Upper lobe of right lung (tissue), 1 donor: ENCODE data around the gene SLAIN1. TPM values are rescaled to one million over a fixed set of nuclear protein-coding genes. Genes with fewer than 3 reads are reported as not detected.

Source experiments
- ATAC-seq: fragments of 200-7000 bp; cut with Tn5 transposase; one replicate; pipeline ENCODE4 v1.9.1; 2020; ENCODE audit warnings: mild to moderate bottlenecking, moderate library complexity
- DNase-seq: peaks from one replicate; pipeline ENCODE4 v3.0.0-alpha.2; 2020
- H3K27ac ChIP-seq: fragments of 200-600 bp; one replicate; pipeline ENCODE4 v1.8.0; 2022
- H3K27me3 ChIP-seq: fragments of 200-600 bp; one replicate; pipeline ENCODE4 v1.8.0; 2022; ENCODE audit warnings: mild to moderate bottlenecking
- H3K36me3 ChIP-seq: fragments of 200-600 bp; one replicate; pipeline ENCODE4 v1.8.0; 2022
- H3K4me1 ChIP-seq: fragments of 200-600 bp; one replicate; pipeline ENCODE4 v1.8.0; 2022
- H3K4me3 ChIP-seq: fragments of 200-600 bp; one replicate; pipeline ENCODE4 v1.8.0; 2022; ENCODE audit warnings: mild to moderate bottlenecking
- H3K9me3 ChIP-seq: fragments of 200-600 bp; one replicate; pipeline ENCODE4 v1.8.0; 2022
- intact Hi-C: fragments of 100-400 bp; cut with DNase I; formaldehyde crosslinking; loops from one replicate; pipeline ENCODE4 v1.11.0; 2022
- total RNA-seq: library from RNA; stranded (reverse); fragmentation: NEBNext Ultra II Directional; extraction: Animal tissue kit (Norgen Biotek cat#: 25700); gene quantifications from one replicate; pipeline ENCODE4 v1.2.1, GENCODE V29; 2021
- TF ChIP-seq, protein P1 (sequence below): fragments of 200-600 bp; IDR thresholded peaks from one replicate; pipeline ENCODE4 v1.8.0; 2022; ENCODE audit warnings: antibody characterized with exemption
- donor health status: DM: no; HTN: yes; CAD: no; lungs with severe emphysema.

The SLAIN1 gene
- total RNA-seq, 1 donor from 2014 or later, result 16.4 TPM

DNA sequence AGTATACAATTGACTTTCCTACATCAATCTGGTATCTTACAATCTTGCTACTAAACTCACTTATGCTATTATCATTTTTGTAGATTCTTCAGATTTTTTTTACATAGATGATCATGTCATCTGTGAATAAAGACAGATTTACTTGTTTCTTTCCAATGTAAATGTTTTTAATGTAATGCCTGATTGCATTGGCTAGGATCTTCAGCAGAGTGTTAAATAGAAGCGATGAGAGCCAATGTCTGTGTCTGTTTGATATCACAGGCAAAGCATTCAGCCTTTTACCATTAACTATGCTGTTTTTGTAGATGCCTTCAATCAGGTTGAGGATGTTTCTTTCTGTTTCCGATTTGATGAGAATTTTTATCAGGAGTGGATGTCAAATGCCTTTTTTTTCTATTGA is 19.2 kb downstream of the SLAIN1 start:
- H3K9me3 ChIP-seq, result no peaks in the 10 kb centered on the region
- H3K36me3 ChIP-seq, result peaks cover 2% of the 10 kb centered on the region
- no peaks in the 10 kb centered on the region for H3K27me3 ChIP-seq
- no peak overlapping the region for H3K27ac ChIP-seq
- TF ChIP-seq, protein P1, sequence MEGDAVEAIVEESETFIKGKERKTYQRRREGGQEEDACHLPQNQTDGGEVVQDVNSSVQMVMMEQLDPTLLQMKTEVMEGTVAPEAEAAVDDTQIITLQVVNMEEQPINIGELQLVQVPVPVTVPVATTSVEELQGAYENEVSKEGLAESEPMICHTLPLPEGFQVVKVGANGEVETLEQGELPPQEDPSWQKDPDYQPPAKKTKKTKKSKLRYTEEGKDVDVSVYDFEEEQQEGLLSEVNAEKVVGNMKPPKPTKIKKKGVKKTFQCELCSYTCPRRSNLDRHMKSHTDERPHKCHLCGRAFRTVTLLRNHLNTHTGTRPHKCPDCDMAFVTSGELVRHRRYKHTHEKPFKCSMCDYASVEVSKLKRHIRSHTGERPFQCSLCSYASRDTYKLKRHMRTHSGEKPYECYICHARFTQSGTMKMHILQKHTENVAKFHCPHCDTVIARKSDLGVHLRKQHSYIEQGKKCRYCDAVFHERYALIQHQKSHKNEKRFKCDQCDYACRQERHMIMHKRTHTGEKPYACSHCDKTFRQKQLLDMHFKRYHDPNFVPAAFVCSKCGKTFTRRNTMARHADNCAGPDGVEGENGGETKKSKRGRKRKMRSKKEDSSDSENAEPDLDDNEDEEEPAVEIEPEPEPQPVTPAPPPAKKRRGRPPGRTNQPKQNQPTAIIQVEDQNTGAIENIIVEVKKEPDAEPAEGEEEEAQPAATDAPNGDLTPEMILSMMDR, result no peak
- intact Hi-C loops, result no loop called here
- no peak overlapping the region for H3K4me3 ChIP-seq
- H3K4me1 ChIP-seq, result no peaks in the 10 kb centered on the region
- DNase-seq, result no peak
- ATAC-seq, result no peak

DNA sequence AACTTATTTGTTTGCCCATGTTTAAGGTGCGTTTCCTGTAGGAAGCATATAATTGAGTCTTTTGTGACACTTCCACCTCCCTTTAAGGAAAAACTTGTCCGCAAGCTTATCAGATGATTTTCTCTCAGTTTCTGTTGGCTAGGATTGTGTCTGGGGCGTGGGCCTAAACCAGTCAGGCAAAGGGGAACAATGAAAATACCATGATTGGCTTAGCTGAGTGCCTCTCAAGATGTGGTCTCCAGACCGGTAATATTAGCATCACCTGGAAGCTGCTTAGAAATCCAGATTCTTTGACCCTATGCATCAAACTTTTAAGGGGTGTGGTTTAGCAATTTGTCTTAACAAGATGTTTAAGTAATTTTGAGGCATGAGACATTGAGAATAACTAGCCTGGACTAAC is 20.0 kb downstream of the SLAIN1 start:
- TF ChIP-seq, protein P1, result no peak
- H3K27ac ChIP-seq, result no peak overlapping the region
- no peak overlapping the region for H3K4me3 ChIP-seq
- DNase-seq (no peak), ATAC-seq (no peak)
- no peaks in the 10 kb centered on the region for H3K9me3 ChIP-seq
- intact Hi-C loops, result no loop called here
- H3K27me3 ChIP-seq, result no peaks in the 10 kb centered on the region
- peaks cover 5% of the 10 kb centered on the region for H3K36me3 ChIP-seq
- no peaks in the 10 kb centered on the region for H3K4me1 ChIP-seq

DNA sequence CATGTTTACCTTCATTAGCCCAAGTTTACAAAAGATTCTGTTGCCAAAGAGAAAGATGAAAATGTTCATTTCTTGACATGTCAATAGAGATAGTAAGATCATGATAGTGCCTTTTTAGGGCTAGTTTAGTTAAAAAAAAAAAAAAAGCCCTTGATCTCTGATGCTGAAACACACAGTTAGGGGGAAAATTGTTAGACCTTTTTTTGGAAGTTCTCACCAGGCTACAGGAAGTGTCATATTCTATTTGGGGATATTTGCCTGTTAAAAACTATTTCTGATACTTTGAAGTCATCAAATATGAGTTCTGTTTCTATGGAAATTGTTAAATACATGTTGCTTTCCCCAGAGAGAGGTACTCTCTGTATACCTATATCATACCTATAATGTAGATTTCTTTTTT is 21.6 kb downstream of the SLAIN1 start:
- H3K4me3 ChIP-seq, result no peak overlapping the region
- TF ChIP-seq, protein P1, result no peak
- DNase-seq, result no peak
- no peak for ATAC-seq
- no peaks in the 10 kb centered on the region for H3K4me1 ChIP-seq
- no peaks in the 10 kb centered on the region for H3K27me3 ChIP-seq
- peaks cover 5% of the 10 kb centered on the region for H3K36me3 ChIP-seq
- intact Hi-C loops, result no loop called here
- H3K27ac ChIP-seq, result no peak overlapping the region
- no peaks in the 10 kb centered on the region for H3K9me3 ChIP-seq

DNA sequence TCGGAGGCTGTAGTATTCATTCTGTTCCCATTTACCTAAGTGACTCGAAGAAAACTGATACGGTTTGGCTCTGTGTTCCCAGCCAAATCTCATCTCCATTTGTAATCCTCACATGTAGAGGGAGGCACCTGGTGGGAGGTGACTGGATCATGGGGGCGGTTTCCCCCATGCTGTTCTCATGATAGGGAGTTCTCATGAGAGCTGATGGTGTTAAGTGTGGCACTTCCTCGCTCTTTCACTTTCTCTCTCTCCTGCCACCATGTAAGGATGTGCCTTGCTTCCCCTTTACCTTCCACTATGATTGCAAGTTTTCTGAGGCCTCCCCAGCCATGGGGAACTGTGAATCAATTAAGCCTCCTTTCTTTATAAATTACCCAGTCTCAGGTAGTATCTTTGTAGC is 23.5 kb downstream of the SLAIN1 start:
- H3K4me3 ChIP-seq, result no peak overlapping the region
- TF ChIP-seq, protein P1, result no peak
- intact Hi-C loops, result no loop called here
- no peaks in the 10 kb centered on the region for H3K27me3 ChIP-seq
- H3K4me1 ChIP-seq, result no peaks in the 10 kb centered on the region
- DNase-seq, result no peak
- H3K27ac ChIP-seq, result no peak overlapping the region
- no peak for ATAC-seq
- peaks cover 5% of the 10 kb centered on the region for H3K36me3 ChIP-seq
- no peaks in the 10 kb centered on the region for H3K9me3 ChIP-seq

DNA sequence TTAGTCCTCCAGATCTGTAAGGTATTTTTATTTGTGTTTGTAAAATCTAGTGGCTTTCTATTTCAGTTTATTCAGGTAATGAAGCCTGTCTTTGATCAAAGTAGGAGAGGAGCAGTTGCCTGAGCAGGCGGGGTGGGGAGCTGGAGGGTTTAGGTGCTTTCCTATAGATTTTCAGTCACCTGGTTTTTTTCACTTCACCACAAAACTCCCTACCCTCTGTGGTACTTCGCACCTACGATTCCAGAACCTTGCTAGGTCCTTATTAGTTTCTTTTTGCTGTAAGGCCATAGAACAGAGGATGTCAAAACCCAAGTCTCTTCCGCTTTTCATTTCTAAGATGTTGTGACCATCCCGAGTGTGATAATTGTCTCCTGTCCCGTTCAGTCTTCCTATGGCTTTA is 26.6 kb downstream of the SLAIN1 start:
- H3K9me3 ChIP-seq, result no peaks in the 10 kb centered on the region
- H3K4me3 ChIP-seq, result no peak overlapping the region
- TF ChIP-seq, protein P1, result no peak
- H3K36me3 ChIP-seq, result peaks cover 5% of the 10 kb centered on the region
- DNase-seq, result no peak
- no peaks in the 10 kb centered on the region for H3K27me3 ChIP-seq
- intact Hi-C loops, result no loop called here
- H3K4me1 ChIP-seq, result no peaks in the 10 kb centered on the region
- H3K27ac ChIP-seq, result no peak overlapping the region
- ATAC-seq, result no peak

DNA sequence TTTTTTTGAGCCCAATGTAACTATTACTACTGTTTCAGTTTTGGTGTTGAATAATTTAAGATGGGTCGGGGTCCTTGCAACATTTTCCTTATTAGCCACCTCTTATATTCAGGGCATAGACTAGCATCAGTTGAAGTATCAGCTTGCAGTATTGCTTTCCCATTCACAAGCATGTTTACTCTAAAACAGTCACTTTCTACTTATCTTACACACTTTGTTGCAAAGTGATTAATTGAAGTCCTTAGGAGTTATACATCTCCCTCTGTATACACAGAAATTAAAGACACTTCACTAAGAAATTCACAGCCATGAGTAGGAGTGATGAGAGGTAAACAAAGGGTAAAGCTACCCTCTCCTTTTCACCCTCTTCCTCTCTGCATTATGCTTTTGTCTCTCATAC is 27.6 kb downstream of the SLAIN1 start:
- intact Hi-C loops, result no loop called here
- H3K36me3 ChIP-seq, result peaks cover 5% of the 10 kb centered on the region
- no peaks in the 10 kb centered on the region for H3K4me1 ChIP-seq
- TF ChIP-seq, protein P1, result no peak
- no peak for ATAC-seq
- no peaks in the 10 kb centered on the region for H3K27me3 ChIP-seq
- no peak overlapping the region for H3K27ac ChIP-seq
- H3K4me3 ChIP-seq, result no peak overlapping the region
- H3K9me3 ChIP-seq, result no peaks in the 10 kb centered on the region
- DNase-seq, result no peak
